Stimulated activated effector memory CD8-positive, alpha-beta T cell treated with anti-CD3 and anti-CD28 coated beads, Interleukin-12 subunit alpha, Interleukin-12 subunit beta, amount 100 ng/mL, for 72 hours (primary cell): ENCODE measurements around the gene GYPC.
A peak's percentile ranks its signal among the peaks of the same experiment; 100 is the strongest.
"Not testable (repeated sequence)": the region's sequence is repeated elsewhere in the genome, so short reads cannot be mapped to it uniquely, and the experiment has no call there.

ENCODE experiments used
- ATAC-seq: fragments of 150-1000 bp; cut with Tn5 transposase; 2 replicates; pipeline ENCODE4 v1.10.0; 2021
- DNase-seq, 2 donors: peaks; one replicate each; pipeline ENCODE4 v3.0.0; 2021 to 2022; ENCODE audit warnings: low spot score in 2 of 2
- H3K27ac Mint-ChIP-seq: one replicate; pipeline ENCODE4 v1.8.0; 2022; ENCODE audit warnings: mild to moderate bottlenecking, mixed read lengths
- H3K36me3 Mint-ChIP-seq: one replicate; pipeline ENCODE4 v1.8.0; 2022; ENCODE audit warnings: mild to moderate bottlenecking, mixed read lengths
- H3K4me1 Mint-ChIP-seq: one replicate; pipeline ENCODE4 v1.8.0; 2022; ENCODE audit warnings: mixed read lengths
- H3K4me3 Mint-ChIP-seq: one replicate; pipeline ENCODE4 v1.8.0; 2022; ENCODE audit warnings: mild to moderate bottlenecking, mixed read lengths
- H3K9me3 Mint-ChIP-seq: one replicate; pipeline ENCODE4 v1.8.0; 2022; ENCODE audit warnings: mixed read lengths

Gene GYPC

DNA sequence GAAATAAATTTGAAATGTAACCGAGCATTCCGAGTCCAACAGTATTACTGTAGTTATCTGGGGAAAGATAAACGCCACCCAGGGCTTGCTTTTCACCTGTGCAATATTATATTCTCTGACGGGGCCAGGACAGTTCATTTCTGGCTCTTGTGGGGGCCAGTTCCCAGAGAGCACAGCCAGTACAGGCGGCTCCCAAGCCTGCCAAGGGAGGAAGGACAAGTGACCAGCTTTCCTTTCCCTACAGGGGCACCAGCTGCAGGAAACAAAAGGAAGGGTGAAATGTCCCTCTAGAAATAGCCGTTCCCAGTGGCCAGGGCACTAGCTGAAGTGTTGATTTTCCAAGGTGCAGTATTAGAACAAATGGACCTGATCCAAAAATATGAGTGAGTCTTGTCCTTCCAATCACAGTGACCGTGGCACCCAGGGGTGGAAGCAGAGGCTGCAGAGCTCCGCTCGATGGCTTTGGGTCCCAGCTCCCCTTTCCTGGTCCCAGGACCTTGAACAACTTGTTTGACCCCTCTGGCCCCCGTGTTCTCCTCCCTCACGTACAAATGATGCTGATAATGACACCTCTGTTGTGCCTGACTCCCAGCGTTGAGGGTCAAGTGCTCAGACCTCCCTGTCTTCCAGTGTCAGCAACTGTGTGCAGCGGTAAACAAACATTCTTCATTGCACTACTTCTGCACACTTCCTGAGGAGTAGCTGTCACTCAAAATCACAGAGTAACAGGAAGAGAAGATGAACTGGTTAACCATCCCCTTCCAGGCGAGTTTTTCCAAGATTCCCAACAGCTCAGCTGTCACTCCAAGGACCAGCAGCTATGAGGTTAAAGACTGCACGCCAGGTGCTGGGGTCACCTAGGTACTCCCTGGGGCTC is 40.9 kb downstream of the GYPC start:
- peaks cover 47% of the 10 kb centered on the region for H3K36me3 Mint-ChIP-seq
- DNase-seq (no peak), ATAC-seq (no peak)
- H3K27ac Mint-ChIP-seq, result no peak overlapping the region
- no peak overlapping the region for H3K4me3 Mint-ChIP-seq
- no peaks in the 10 kb centered on the region for H3K4me1 Mint-ChIP-seq
- H3K9me3 Mint-ChIP-seq, result no peaks in the 10 kb centered on the region

DNA sequence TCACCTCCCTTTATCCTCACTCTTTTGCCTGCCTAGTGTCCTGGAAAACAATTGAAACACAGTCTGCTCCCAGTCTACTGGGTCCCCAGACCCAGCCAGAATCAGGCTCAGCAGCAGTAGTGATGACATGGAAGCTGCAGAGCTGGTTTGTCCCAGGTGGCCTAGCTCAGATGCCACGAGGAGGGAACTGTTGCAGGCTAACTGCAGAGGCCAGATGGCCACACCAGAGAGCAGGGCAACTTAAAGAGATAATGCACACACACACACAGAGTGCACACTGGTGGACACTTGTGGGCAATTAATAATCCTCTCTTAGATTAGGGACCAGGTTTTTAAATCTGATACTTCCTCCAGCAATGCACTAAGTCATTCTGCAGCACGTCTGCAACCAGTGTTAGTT is 42.4 kb downstream of the GYPC start:
- Mint-ChIP-seq H3K4me3 (no peak overlapping the region), H3K9me3 (no peaks in the 10 kb centered on the region), H3K36me3 (peaks cover 44% of the 10 kb centered on the region), H3K27ac (peak overlapping the region; percentile 23), H3K4me1 (no peaks in the 10 kb centered on the region)
- ATAC-seq (no peak), DNase-seq (no peak)

DNA sequence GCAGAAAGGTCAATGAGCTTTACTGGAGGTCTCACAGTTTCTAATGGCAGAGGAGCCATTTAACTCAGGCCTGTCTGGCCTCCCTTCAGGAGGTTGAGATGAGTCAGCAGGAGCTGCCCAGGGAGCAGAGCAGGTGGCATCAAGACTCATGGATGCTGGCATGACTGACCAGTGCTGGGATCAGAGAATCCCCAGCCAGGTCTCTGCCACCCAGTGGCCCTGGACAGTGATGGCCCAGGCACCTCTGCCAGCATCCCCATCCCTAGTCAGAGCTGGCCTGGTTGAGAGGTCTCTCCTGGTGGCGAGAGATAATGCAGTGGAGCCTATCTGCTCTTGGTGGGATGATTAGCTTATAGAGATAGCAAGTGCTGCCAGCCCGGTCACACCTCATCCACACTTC is 43.1 kb downstream of the GYPC start:
- Mint-ChIP-seq H3K9me3 (no peaks in the 10 kb centered on the region), H3K4me1 (no peaks in the 10 kb centered on the region), H3K36me3 (peaks cover 37% of the 10 kb centered on the region), H3K4me3 (no peak overlapping the region), H3K27ac (peak overlapping the region; percentile 23)
- ATAC-seq, result peak; percentile 14
- no peak for DNase-seq

- H3K9me3 Mint-ChIP-seq, result no peaks in the 10 kb centered on the region
- H3K4me1 Mint-ChIP-seq, result no peaks in the 10 kb centered on the region
- H3K4me3 Mint-ChIP-seq, result no peak overlapping the region
- peaks cover 30% of the 10 kb centered on the region for H3K36me3 Mint-ChIP-seq
- no peak for ATAC-seq
- no peak for DNase-seq
- peak overlapping the region; percentile 52 for H3K27ac Mint-ChIP-seq
These were observed 44.0 kb downstream of the GYPC start for GRCh38 chr2:126699716-126700581.

DNA sequence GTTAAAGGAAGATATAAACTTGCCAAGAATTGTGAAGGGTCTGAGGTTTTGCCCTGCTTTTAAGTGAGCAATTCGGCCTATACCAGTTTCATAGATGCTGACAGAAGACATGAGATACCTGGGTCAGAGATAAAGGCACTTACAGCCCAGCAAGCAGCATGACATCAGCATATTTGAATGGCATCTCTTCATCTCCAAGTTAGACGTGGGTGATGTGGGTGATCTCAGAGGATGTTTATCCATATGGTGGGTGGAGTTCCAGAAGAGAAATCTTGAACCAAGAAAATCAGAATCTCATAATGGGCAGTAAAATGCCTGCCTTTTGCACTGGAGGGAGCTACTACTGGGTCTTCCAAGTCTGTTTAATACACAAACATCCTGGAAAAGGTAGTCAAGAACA is 44.7 kb downstream of the GYPC start:
- Mint-ChIP-seq H3K4me1 (no peaks in the 10 kb centered on the region), H3K4me3 (no peak overlapping the region), H3K9me3 (no peaks in the 10 kb centered on the region), H3K36me3 (peaks cover 23% of the 10 kb centered on the region), H3K27ac (peak overlapping the region; percentile 52)
- ATAC-seq (no peak), DNase-seq (no peak)

DNA sequence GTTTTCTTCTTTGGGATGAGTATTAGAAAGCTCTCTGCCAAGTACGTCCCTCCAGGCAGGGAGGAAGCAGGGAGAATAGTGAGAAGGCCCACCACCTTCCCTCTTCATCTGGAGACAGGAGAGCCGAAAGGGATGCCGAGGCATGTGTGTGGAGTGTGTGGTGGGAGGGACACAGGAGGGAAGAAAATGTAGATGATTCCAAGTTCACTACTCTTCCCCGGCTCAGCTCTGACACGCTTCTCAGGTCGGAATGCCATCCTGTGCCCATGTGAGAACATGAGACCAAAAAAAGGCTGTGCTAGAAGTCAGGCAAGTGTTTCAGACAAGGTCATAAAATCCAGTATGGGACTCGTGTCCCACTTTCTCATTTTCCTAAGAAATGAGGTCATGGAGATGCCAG is 47.4 kb downstream of the GYPC start:
- H3K9me3 Mint-ChIP-seq, result no peaks in the 10 kb centered on the region
- H3K27ac Mint-ChIP-seq, result no peak overlapping the region
- H3K36me3 Mint-ChIP-seq, result peaks cover 1% of the 10 kb centered on the region
- no peak for DNase-seq
- no peak overlapping the region for H3K4me3 Mint-ChIP-seq
- no peak for ATAC-seq
- no peaks in the 10 kb centered on the region for H3K4me1 Mint-ChIP-seq

- Mint-ChIP-seq H3K36me3 (no peaks in the 10 kb centered on the region), H3K4me1 (no peaks in the 10 kb centered on the region), H3K4me3 (no peak overlapping the region), H3K9me3 (no peaks in the 10 kb centered on the region), H3K27ac (no peak overlapping the region)
- DNase-seq (no peak), ATAC-seq (no peak)
These were observed 48.6 kb downstream of the GYPC start for GRCh38 chr2:126704434-126705160.

- no peaks in the 10 kb centered on the region for H3K4me1 Mint-ChIP-seq
- no peak overlapping the region for H3K27ac Mint-ChIP-seq
- H3K36me3 Mint-ChIP-seq, result no peaks in the 10 kb centered on the region
- no peak overlapping the region for H3K4me3 Mint-ChIP-seq
- H3K9me3 Mint-ChIP-seq, result no peaks in the 10 kb centered on the region
- no peak for DNase-seq
- ATAC-seq, result no peak
These were observed 51.2 kb downstream of the GYPC start for GRCh38 chr2:126707191-126707590.

DNA sequence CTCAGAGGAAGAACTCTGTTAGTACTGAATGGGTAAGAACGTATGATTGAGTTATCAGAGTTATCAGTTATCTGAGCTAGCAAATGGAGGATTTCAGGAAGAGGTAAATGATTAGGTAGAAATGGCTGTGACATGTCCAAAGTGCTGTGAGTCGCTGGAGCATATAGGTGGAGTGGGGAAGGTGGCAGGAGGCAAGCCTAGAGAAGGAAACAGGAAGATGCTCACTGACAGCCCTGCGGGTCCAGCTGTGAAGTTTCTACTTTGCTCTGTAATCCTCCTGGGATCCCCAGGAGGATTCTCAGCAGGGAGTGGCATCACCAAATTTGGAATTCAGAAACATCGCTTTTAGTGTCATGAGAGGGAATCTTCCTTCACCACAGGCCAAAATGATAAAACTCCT is 52.0 kb downstream of the GYPC start:
- Mint-ChIP-seq H3K4me1 (no peaks in the 10 kb centered on the region), H3K36me3 (no peaks in the 10 kb centered on the region), H3K27ac (no peak overlapping the region), H3K4me3 (no peak overlapping the region), H3K9me3 (no peaks in the 10 kb centered on the region)
- DNase-seq (no peak), ATAC-seq (no peak)

- Mint-ChIP-seq H3K9me3 (no peaks in the 10 kb centered on the region), H3K27ac (peak overlapping the region; percentile 17), H3K36me3 (no peaks in the 10 kb centered on the region), H3K4me3 (no peak overlapping the region), H3K4me1 (peaks cover 6% of the 10 kb centered on the region)
- no peak for ATAC-seq
- no peak for DNase-seq
These were observed 58.4 kb downstream of the GYPC start for GRCh38 chr2:126714191-126714965.

GRCh38 chr2:126715111-126715510 is 59.2 kb downstream of the GYPC start:
- Mint-ChIP-seq H3K4me3 (no peak overlapping the region), H3K27ac (peak overlapping the region; percentile 17), H3K4me1 (peaks cover 6% of the 10 kb centered on the region), H3K9me3 (no peaks in the 10 kb centered on the region), H3K36me3 (no peaks in the 10 kb centered on the region)
- ATAC-seq (no peak), DNase-seq (peak in 1 of 2 donors; percentile 33)

DNA sequence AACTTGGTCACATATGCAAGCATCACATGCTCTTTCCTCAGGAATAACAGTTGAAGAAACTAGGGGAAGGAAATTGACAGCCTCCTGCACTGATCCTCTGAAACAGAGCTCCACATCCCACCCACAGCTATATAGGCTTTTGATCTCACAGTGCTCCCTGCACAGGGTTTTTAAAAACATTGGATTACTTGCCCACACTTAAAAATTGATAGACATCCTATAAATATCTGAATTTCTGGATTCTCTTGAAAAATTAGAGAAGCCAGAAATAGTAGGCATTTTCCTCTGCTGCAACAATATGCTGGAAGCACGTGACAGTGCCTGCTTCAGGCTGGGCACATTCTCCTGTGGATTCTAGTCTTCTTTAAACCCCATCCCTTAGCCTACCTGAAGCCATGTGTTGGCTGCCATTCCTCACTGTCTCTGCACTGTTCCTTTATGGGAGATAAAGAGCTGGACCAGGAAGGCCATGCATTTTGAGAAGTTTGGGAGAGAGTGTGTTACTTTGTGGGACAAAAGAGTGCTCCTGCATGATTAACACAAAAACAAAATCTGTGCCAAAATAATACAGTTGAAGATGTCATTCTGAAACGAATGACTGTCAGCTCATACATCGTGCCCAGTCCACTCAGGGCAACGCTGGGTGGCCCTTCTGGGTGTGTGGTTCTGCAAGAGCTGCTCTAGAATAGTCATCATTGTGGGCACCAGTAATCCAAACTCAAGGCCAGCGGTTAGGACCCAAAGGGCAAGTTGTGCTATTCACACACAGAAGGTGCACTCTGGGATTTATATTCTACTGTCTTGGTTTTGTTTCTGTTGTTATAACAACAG is 59.8 kb downstream of the GYPC start:
- Mint-ChIP-seq H3K27ac (no peak overlapping the region), H3K4me1 (peaks cover 6% of the 10 kb centered on the region), H3K36me3 (no peaks in the 10 kb centered on the region), H3K4me3 (no peak overlapping the region), H3K9me3 (no peaks in the 10 kb centered on the region)
- DNase-seq, result peak in 1 of 2 donors; percentile 13
- no peak for ATAC-seq

DNA sequence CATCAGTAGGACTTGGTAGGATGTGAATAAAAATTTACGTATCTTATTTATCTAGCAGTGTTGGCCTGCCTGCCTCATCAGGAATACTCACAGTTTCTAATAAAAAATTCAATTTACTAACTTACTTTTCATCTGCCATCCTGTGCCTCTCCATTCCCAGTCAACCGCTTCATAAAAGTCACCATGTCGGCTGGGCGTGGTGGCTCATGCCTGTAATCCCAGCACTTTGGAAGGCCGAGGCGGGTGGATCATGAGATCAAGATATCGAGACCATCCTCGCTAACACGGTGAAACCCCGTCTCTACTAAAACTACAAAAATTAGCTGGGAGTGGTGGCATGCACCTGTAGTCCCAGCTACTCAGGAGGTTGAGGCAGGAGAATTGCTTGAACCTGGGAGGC is 61.3 kb downstream of the GYPC start:
- DNase-seq, result peak in 1 of 2 donors; percentile 4
- not testable (repeated sequence) for H3K27ac Mint-ChIP-seq, H3K9me3 Mint-ChIP-seq, H3K4me3 Mint-ChIP-seq, H3K4me1 Mint-ChIP-seq, H3K36me3 Mint-ChIP-seq, ATAC-seq

- H3K4me1 Mint-ChIP-seq, result peaks cover 6% of the 10 kb centered on the region
- H3K9me3 Mint-ChIP-seq, result no peaks in the 10 kb centered on the region
- H3K27ac Mint-ChIP-seq, result no peak overlapping the region
- no peaks in the 10 kb centered on the region for H3K36me3 Mint-ChIP-seq
- peak in 1 of 2 donors; percentile 18 for DNase-seq
- H3K4me3 Mint-ChIP-seq, result no peak overlapping the region
- ATAC-seq, result no peak
These were observed 62.0 kb downstream of the GYPC start for GRCh38 chr2:126717928-126718327.
